ENCODE measurements around the gene FIBP.

- no peak for TF ChIP-seq CTCF (IDR thresholded peaks at IDR 0.05)
- no peak for TF ChIP-seq POLR2AphosphoS5 (IDR thresholded peaks at IDR 0.05; ENCODE audit: insufficient read depth in 1 of 2, low read depth in 1 of 2)
- TF ChIP-seq POLR2A (IDR thresholded peaks at IDR 0.05): no peak
Observed at GRCh38 chr11:65864706-65865471, 23.4 kb downstream of the FIBP start.
